Measurements from ENCODE around the gene TCF25.
"Not testable (repeated sequence)": the region's sequence is repeated elsewhere in the genome, so short reads cannot be mapped to it uniquely, and the experiment has no call there.

The TCF25 gene

GRCh38 chr16:89844739-89845339 lies 28.6 kb upstream of the TCF25 start:
- DNase-seq = no peak

- DNase-seq = no peak
Measured at GRCh38 chr16:89845417-89845816, 28.0 kb upstream of the TCF25 start.

DNA sequence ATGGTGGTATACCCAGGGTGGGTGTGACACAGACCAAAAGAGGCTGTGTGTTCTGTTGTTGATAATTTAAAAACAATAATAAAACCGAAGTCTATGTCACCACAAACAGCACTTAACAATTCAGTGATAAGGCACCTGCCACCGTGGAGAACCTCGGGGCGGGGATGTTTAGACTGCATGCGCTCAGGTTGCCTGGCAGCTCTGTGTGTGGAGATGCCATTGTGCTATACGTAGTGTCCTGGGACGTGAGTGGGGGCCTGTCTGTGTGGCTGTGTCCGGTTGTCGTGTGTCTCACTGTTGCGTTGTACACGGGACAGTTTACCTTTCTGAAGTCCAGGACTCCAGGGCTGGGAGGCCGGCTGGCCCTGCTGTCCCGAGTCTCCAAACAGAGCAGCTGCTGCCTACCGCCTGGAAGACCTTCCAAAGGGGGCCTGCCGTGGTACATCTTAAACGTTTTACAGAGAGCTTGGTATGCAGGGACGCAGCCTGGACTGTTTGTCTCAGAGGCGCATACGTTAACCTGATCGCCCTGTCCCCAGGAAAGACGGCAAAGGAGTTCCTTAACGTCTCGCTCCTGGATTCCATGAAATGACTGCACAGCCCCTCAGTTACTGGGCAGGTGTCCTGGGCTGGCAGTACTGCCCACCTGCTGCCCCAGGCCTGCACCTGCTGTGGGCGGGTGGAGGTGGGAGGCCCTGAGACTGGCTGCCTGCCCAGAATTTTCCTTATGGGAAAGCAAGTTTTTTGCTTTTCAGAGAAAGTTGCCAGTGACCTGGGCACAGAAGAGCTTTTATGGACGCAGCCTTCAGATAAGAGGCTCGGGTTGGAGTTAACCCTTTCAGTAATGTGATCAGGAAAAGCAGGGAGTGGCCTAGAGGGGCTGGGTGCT lies 26.1 kb upstream of the TCF25 start:
- DNase-seq = no peak

- DNase-seq = no peak
Measured at GRCh38 chr16:89847940-89848297, 25.5 kb upstream of the TCF25 start.

- DNase-seq = no peak
Measured at GRCh38 chr16:89848974-89849373, 24.4 kb upstream of the TCF25 start.

DNA sequence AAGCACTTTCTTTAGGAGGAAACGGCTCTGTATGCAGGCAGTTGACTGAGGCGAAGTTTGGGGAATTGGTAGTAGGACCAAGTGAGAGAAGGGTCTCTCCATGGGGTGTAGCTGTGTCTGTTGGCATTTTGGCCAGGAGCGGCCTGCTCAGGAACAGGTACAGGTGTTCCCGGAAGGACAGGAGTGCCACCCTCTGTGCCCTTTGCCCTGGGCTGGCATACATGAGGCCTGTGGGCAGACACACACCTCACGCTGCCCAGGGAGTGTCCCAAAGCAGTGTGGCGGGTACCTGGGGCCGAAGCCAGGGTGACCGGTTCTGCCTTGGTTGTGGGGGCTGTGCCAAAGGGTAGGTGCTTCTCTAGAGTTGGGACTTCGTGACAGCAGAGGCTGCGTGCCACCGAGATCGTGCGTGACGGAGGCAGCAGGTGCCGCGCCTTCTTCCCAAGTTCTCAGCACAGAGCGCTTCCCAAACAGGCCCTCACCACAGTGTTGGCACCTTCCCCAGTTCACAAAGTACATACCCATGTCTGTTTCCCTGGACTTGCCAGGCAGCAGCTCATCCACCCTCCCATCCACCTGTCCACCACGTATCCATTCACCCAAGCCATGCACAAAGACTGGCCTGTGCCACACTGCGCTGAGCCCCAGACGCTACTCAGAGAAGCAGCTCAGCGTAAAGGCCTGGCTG lies 19.9 kb upstream of the TCF25 start:
- DNase-seq = no peak

- no peak for DNase-seq
Measured at GRCh38 chr16:89855301-89855945, 18.0 kb upstream of the TCF25 start.

GRCh38 chr16:89855986-89856385 lies 17.4 kb upstream of the TCF25 start:
- no peak for DNase-seq

GRCh38 chr16:89858973-89859614 lies 14.3 kb upstream of the TCF25 start:
- DNase-seq = no peak

DNA sequence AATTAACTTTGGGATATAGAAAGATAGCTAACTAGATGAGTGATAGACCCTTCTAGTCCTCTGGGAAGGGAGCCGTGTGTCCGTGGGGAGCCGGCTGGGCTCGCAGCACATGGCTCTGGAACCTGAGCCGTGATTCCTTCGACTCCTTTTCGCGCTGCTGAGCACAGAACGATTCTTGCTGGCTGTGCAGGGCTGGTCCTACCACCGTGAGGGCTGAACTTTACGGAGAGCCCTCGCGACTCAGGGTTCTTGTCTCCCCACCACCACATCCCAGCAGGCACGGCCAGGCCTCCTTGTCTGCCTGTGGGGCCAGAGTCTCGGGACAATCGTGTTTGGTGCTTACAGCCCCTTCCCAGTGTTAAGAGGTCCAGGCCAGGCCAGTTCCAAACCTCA lies 13.8 kb upstream of the TCF25 start:
- DNase-seq = no peak

DNA sequence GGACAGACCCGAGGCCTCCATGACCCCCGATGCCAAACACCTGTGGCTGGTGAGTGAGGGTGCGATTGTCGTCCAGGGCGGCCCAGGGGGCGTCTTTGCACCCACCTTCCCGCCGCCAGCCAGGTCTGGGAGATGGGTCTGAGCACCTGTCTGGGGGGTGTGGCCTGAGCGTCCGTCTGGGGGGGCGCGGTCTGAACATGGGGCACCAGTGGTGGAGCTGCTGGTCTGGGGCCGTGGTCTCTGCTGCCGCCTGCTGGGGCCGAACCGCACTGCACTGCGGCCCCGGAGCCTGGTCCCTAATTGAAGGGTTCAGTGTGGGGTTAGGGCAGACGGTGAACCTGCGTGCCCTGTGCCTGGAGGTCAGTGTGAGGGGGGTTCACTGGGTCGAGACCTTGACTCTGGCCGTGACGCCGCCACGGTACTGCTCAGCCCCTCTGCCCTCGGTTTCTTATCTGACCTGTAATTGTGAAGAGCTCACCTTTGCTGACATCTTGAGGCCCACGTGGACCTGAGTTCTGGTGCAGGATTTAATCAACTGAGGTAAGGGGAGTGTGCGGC lies 12.6 kb upstream of the TCF25 start:
- peak in 1 of 2 experiments; percentile 50 for DNase-seq

DNA sequence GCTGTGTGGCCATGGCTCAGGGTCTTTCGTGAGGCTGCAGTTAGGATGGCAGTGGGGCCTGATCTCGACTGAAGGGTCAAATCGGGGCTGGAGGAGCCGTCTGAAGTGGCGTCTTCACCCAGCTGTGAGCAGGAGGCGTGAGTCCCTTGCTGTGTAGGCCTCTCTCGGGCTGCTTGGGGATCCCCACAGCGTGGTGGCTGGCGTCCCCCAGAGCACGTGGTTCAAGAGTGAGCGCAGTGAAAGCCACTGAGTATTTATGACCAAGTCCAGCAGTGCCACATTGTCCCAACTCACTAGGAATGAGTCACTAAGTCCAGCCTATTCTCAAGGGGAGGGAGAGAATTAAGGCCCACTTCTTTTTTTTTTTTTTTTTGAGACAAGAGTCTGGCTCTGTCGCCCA lies 11.7 kb upstream of the TCF25 start:
- DNase-seq = no peak

DNA sequence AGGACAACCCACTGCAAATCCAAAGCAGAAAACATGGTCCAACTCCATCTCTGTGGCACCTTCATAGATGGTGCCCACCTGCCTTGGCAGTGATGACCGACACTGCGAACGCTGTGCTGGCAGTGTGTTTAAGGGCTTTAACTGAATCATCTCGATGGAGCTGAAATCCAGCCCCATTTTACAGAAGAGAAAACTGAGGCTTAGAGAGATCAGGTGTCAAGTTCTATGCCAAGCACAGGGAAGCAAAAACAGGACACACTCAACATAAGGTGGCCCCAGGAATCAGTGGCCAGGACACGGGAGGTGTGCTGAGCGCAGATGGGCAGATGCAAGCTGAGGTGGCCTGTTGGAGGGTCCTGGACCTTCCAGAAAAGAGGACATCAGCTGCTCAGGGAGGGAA lies 10.7 kb upstream of the TCF25 start:
- DNase-seq = no peak

DNA sequence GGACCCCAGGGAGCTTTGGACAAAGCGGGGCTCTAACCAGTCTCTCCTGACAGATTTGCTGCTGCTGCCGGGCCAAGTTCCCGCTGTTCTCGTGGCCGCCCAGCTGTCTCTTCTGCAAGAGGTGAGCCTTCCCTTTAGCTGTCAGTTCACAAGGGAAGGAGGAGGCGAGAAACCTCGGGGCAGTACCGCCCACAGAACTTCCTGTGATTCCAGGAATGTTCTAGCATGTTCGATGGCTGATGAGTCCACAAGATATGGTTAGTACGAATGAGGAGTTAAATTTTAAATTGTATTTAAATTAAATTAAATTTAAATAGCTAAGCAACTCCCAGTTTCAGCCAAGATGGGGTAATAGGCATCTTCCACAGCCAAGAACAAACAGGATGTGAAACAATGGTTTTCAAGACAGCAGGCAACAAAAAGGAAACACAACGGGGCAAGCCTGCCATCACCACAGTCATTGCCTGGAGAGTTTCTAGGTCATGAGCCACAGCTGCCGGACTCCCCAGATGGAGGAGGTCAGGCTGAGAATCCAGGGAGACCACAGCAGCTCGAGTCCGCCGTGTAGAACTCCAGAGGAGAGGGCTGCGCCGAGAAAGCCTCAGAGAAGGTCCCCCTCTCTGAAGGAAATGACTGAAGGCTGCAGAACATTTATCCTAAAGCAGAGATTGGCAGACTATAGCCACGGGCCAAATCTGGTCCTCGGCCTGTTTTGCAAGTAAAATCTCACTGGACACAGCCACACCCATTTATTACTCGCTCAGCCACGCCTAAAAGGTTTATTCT lies 9.5 kb upstream of the TCF25 start:
- no peak for DNase-seq

DNA sequence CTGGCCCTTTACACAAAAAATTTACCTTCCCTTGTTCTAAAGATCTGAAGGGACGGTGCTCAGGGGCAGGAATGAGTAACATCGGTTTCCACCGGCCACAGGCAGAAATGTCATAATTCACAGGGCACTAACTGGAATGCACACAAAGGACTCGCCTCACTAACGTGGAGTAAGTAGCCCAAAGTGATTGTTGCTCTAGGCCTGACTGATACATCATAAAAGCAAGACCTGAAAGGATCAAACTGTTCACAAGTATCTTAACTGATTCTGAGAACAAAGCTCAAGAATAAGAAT lies 8.9 kb upstream of the TCF25 start:
- no peak for DNase-seq

- DNase-seq = no peak
Measured at GRCh38 chr16:89867918-89868317, 5.5 kb upstream of the TCF25 start.

DNA sequence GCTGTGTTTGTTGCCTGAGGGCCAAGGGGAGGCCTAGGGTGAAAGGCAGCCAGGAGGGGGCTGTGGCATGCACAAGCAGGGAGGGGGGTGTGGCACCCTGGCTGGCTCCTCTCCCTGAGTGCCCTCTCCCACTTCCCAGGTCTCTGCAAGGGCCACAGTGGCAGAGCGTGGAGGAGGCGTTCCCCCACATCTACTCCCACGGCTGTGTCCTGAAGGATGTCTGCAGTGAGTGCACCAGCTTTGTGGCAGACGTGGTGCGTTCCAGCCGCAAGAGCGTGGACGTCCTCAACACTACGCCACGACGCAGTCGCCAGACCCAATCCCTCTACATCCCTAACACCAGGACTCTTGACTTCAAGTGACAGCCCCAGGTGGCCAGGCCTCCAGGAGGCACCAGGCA lies 3.5 kb upstream of the TCF25 start:
- DNase-seq = no peak

- DNase-seq = no peak
Measured at GRCh38 chr16:89870440-89870839, 3.0 kb upstream of the TCF25 start.

DNA sequence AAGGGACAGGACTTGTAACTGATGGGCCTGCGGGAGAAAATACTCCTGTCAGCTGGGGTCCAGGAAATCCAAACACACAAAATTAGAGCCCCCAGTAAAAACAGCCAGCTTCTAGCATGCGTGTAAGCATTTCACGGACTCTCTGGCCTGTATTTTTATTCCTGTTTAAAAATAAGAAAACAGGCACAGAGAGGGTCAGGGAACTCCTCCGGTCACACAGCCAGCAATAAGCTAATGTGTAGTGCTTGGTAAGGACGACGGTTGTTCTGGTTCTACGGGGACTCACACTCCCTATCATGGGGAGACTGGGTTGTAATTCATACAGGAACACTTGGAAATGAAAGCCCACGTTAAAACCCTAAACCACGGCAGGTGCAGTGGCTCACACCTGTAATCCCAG lies 1.5 kb upstream of the TCF25 start:
- DNase-seq = no peak

DNA sequence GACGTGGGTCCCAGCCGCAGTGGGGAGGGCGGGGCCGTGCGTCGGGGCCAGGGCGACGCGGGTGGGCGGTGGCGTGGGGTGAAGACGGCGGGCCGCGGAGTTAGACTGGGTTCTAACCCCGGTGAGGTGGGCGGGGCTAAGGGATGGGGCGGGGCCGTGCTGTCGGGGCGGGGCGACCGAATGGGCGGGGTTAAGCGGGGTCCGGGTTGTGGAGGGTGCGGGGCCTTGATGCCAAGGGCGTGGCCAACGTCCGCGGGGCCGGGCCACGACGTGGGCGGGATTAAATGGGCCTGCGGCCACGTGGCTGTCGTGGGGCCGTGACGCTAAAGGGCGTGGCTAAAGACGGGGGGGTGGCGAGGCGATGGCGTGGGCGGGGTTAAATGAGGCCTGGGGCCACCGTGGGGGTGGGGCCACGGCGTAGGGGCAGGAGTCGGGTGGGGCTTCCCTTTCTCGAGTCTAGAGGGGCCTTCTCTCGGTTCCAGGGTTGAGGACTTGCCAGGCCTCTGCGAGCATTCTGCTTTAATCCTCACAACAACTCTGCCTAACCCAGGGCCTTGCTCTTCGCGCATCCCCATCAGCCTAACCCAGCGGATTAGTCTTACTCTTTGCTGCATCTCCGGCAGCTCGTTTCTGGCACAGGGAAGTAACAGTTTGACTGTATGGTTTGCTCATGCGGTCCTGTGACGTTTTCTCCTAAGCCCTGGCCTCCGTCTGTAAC lies 739 bp downstream of the TCF25 start:
- DNase-seq = peak; percentile 86 to 92

DNA sequence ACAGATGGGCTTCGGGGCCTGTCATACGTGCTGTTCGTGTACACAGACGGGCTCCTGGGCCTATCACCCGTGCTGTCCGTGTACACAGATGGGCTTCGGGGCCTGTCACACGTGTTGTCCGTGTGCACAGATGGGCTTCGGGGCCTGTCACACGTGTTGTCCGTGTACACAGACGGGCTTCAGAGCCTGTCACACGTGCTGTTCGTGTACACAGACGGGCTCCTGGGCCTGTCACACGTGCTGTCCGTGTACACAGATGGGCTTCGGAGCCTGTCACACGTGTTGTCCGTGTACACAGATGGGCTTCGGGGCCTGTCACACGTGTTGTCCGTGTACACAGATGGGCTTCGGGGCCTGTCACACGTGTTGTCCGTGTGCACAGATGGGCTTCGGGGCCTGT lies 5.7 kb downstream of the TCF25 start:
- DNase-seq = not testable (repeated sequence)

All from SW 1271 (cell line).